HG02623 (cell line): ENCODE data around the gene XRN1.
"Not testable (repeated sequence)": the region's sequence is repeated elsewhere in the genome, so short reads cannot be mapped to it uniquely, and the experiment has no call there.

ENCODE experiments used
- ATAC-seq: cut with Tn5 transposase; IDR thresholded peaks from one replicate; pipeline ENCODE4 v1.9.1; 2021; ENCODE audit warnings: moderate library complexity; ENCODE audit not compliant: unreplicated experiment

The XRN1 gene

GRCh38 chr3:142439499-142440220 is 8.2 kb downstream of the XRN1 start:
- ATAC-seq = not testable (repeated sequence)

GRCh38 chr3:142438096-142438495 is 9.7 kb downstream of the XRN1 start:
- not testable (repeated sequence) for ATAC-seq

GRCh38 chr3:142436951-142437585 is 10.8 kb downstream of the XRN1 start:
- ATAC-seq = no peak

- no peak for ATAC-seq
Observed at GRCh38 chr3:142434503-142434902, 13.3 kb downstream of the XRN1 start.

- no peak for ATAC-seq
Observed at GRCh38 chr3:142433110-142433509, 14.7 kb downstream of the XRN1 start.

- ATAC-seq = no peak
Observed at GRCh38 chr3:142429582-142429981, 18.3 kb downstream of the XRN1 start.

- ATAC-seq = no peak
Observed at GRCh38 chr3:142424754-142425153, 23.1 kb downstream of the XRN1 start.

GRCh38 chr3:142418926-142419592 is 28.8 kb downstream of the XRN1 start:
- no peak for ATAC-seq

GRCh38 chr3:142417302-142417701 is 30.5 kb downstream of the XRN1 start:
- no peak for ATAC-seq

GRCh38 chr3:142400537-142400936 is 47.3 kb downstream of the XRN1 start:
- not testable (repeated sequence) for ATAC-seq

GRCh38 chr3:142394921-142395622 is 52.8 kb downstream of the XRN1 start:
- no peak for ATAC-seq

GRCh38 chr3:142385078-142385477 is 62.8 kb downstream of the XRN1 start:
- no peak for ATAC-seq

- ATAC-seq = no peak
Observed at GRCh38 chr3:142374687-142375086, 73.2 kb downstream of the XRN1 start.

- ATAC-seq = not testable (repeated sequence)
Observed at GRCh38 chr3:142369576-142369975, 78.3 kb downstream of the XRN1 start.

GRCh38 chr3:142366434-142366833 is 81.4 kb downstream of the XRN1 start:
- no peak for ATAC-seq

- ATAC-seq = no peak
Observed at GRCh38 chr3:142363936-142364467, 83.8 kb downstream of the XRN1 start.

GRCh38 chr3:142363433-142363832 is 84.4 kb downstream of the XRN1 start:
- ATAC-seq = not testable (repeated sequence)

- ATAC-seq = no peak
Observed at GRCh38 chr3:142359367-142359766, 88.5 kb downstream of the XRN1 start.

GRCh38 chr3:142356818-142357217 is 91.0 kb downstream of the XRN1 start:
- ATAC-seq = peak; percentile 45

- no peak for ATAC-seq
Observed at GRCh38 chr3:142355692-142356091, 92.1 kb downstream of the XRN1 start.

- ATAC-seq = no peak
Observed at GRCh38 chr3:142354076-142354475, 93.8 kb downstream of the XRN1 start.
